Panc1 (cell line): ENCODE results near the gene CFAP52. TPM values are rescaled to one million over a fixed set of nuclear protein-coding genes. Genes with fewer than 3 reads are reported as not detected.

Experiments
- ATAC-seq: fragments of 200-7000 bp; cut with Tn5 transposase; 2 replicates; pipeline ENCODE4 v1.9.1; 2020; ENCODE audit warnings: mild to moderate bottlenecking, moderate library complexity
- BruUV-seq: library from RNA; stranded (reverse); fragments of 400-500 nt; replicated peaks from 2 replicates; lab custom pipeline; 2021; lab: Mats Ljungman, UMichigan
- CTCF ChIA-PET: fragments of 300-600 bp; sonication (Branson Sonifier 250); formaldehyde crosslinking; loops from one replicate; lab custom pipeline; 2022; ENCODE audit warnings: antibody characterized with exemption; lab: Charles Lee
- POLR2A ChIA-PET: fragments of 300-600 bp; sonication (Branson Sonifier 250); formaldehyde crosslinking; loops from one replicate; lab custom pipeline; 2022; ENCODE audit warnings: antibody characterized with exemption; lab: Charles Lee
- DNase-seq: peaks from one replicate; pipeline ENCODE4 v3.0.0-alpha.2; 2010; ENCODE audit warnings: low read depth, low spot score
- H3K27ac ChIP-seq: 2 replicates; pipeline ENCODE4 v1.5.1; 2011; ENCODE audit warnings: mild to moderate bottlenecking, low read length, inconsistent platforms
- H3K27me3 ChIP-seq: fragments of 200-500 bp; sonication (Bioruptor generic); 2 replicates; pipeline ENCODE4 v1.6.0; 2014; ENCODE audit warnings: low read length, inconsistent platforms; ENCODE audit not compliant: control insufficient read depth, insufficient read depth
- H3K36me3 ChIP-seq: fragments of 200-500 bp; sonication (Bioruptor generic); 2 replicates; pipeline ENCODE4 v1.5.1; 2014; ENCODE audit warnings: inconsistent platforms, mild to moderate bottlenecking, low read length, moderate library complexity; ENCODE audit not compliant: control insufficient read depth, insufficient read depth
- H3K4me1 ChIP-seq: 2 replicates; pipeline ENCODE4 v1.5.1; 2011; ENCODE audit warnings: inconsistent platforms, mild to moderate bottlenecking, low read length, moderate library complexity; ENCODE audit not compliant: control insufficient read depth, insufficient read depth
- H3K4me3 ChIP-seq, 2 experiments: 2 replicates each; pipeline ENCODE4 v1.5.1; 2011 to 2012; ENCODE audit warnings: low read depth in 2 of 2, low read length in 2 of 2, mild to moderate bottlenecking in 2 of 2, inconsistent platforms in 1 of 2, moderate library complexity in 1 of 2
- H3K9me3 ChIP-seq: fragments of 200-500 bp; sonication (Bioruptor generic); 2 replicates; pipeline ENCODE4 v1.5.1; 2014; ENCODE audit warnings: low read depth, mild to moderate bottlenecking, inconsistent platforms, low read length, moderate library complexity; ENCODE audit not compliant: control insufficient read depth, insufficient read depth
- CTCF ChIP-seq: fragments of 450-650 bp; IDR thresholded peaks from 2 replicates; pipeline ENCODE4 v1.5.1; 2017; ENCODE audit warnings: mild to moderate bottlenecking
- POLR2AphosphoS5 ChIP-seq: IDR thresholded peaks from 2 replicates; pipeline ENCODE4 v1.6.1; 2012; ENCODE audit warnings: mild to moderate bottlenecking, low read depth, low read length, moderate library complexity
- REST ChIP-seq, 2 experiments: IDR thresholded peaks; 2 replicates each; pipeline ENCODE4 v1.6.1; 2011 to 2012; ENCODE audit warnings: low read depth in 2 of 2, control low read depth in 1 of 2, low read length in 1 of 2, mild to moderate bottlenecking in 1 of 2, moderate library complexity in 1 of 2; ENCODE audit not compliant: insufficient read depth in 1 of 2
- SIN3A ChIP-seq: IDR thresholded peaks from 2 replicates; pipeline ENCODE4 v1.6.1; 2012; ENCODE audit warnings: low read depth, mild to moderate bottlenecking, low read length, moderate library complexity, borderline replicate concordance; ENCODE audit not compliant: insufficient read depth
- TCF7L2 ChIP-seq: IDR thresholded peaks from 2 replicates; pipeline ENCODE4 v1.6.1; 2011; ENCODE audit warnings: mild to moderate bottlenecking, low read depth, low read length, inconsistent platforms
- in situ Hi-C: cut with HindIII; loops from 2 replicates; pipeline ENCODE4 v1.10.0; 2016; ENCODE audit warnings: low sequenced_read_pairs, low pct_unique_long_range_greater_than_20kb
- intact Hi-C: fragments of 100-400 bp; cut with micrococcal nuclease; formaldehyde crosslinking; loops from one replicate; pipeline ENCODE4 v1.10.0; 2022; ENCODE audit not compliant: unreplicated experiment
- total RNA-seq: library from RNA; stranded (reverse); gene quantifications from one replicate; pipeline ENCODE4 v1.2.1, GENCODE V29; 2021; ENCODE audit not compliant: unreplicated experiment

CFAP52 gene
- total RNA-seq, 1 experiment from 2014 or later, result not detected

DNA sequence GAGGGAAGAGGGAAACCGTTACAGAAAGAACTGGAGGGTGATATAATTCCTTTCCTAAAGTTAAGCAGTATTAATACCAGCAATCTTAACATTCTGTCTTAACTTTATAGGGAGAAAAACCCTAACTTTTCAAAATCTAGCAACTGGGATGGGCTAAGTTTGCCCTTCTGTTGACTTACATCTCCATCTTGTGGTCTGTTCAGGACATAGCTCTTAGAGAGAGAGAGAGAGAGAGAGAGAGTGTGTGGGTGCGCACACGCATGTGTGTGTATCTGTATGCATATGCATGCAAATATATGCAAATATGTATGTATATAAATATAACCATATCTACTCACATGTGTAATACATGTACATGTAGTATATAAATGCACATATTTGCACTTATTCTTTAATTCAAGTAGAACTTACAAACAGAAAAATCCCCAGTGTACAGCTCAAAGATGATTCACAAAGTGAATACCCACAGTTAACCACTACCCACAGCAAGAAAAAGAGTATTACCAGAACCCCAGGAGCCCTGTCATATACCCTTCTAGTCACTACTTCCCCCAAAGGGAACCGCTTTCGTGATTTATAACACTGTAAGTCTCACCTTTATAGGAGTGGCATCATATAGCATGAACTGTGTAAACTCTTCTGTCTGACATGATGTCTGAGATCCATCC is 47.3 kb upstream of the CFAP52 start:
- ATAC-seq, result peak; percentile 84; the same call in 1 of the 2 replicates
- no peaks in the 10 kb centered on the region for H3K36me3 ChIP-seq
- BruUV-seq, result no TSS peak
- POLR2A ChIA-PET, result no interaction called here
- intact Hi-C loops, result loop anchor here (10.0 kb wide), 1 partner anchor 124 kb away; no protein-coding TSS in a partner anchor
- no peak overlapping the region for H3K4me3 ChIP-seq
- no peak for TF ChIP-seq TCF7L2
- peak; percentile 57; the same call in 1 of the 2 replicates for TF ChIP-seq CTCF
- no peak for TF ChIP-seq POLR2AphosphoS5
- no peak for TF ChIP-seq REST (IDR thresholded peaks at IDR 0.05; ENCODE audit: insufficient read depth in 1 of 2, low read depth in 2 of 2, low read length in 1 of 2)
- TF ChIP-seq SIN3A, result no peak
- no peaks in the 10 kb centered on the region for H3K9me3 ChIP-seq
- no peaks in the 10 kb centered on the region for H3K27me3 ChIP-seq
- no peak overlapping the region for H3K27ac ChIP-seq
- CTCF ChIA-PET, result interaction anchor here (0.6 kb wide), 2 partner anchors 532 to 684 kb away, joined by 3 read pairs; no protein-coding TSS in a partner anchor
- in situ Hi-C loops, result no loop called here
- no peaks in the 10 kb centered on the region for H3K4me1 ChIP-seq
- no peak for DNase-seq

- ATAC-seq (no peak), DNase-seq (no peak)
- ChIA-PET POLR2A (no interaction called here), CTCF (no interaction called here)
- H3K27me3 ChIP-seq, result no peaks in the 10 kb centered on the region
- H3K36me3 ChIP-seq, result no peaks in the 10 kb centered on the region
- no peaks in the 10 kb centered on the region for H3K4me1 ChIP-seq
- H3K27ac ChIP-seq, result no peak overlapping the region
- in situ Hi-C loops (no loop called here), intact Hi-C loops (no loop called here)
- no peak overlapping the region for H3K4me3 ChIP-seq
- BruUV-seq, result no TSS peak
- no peaks in the 10 kb centered on the region for H3K9me3 ChIP-seq
- TF ChIP-seq SIN3A, result no peak
- no peak for TF ChIP-seq REST (IDR thresholded peaks at IDR 0.05; ENCODE audit: insufficient read depth in 1 of 2, low read depth in 2 of 2, low read length in 1 of 2)
- TF ChIP-seq TCF7L2, result no peak
- no peak for TF ChIP-seq CTCF
- TF ChIP-seq POLR2AphosphoS5, result no peak
Measured at GRCh38 chr17:9531034-9531433, 45.4 kb upstream of the CFAP52 start.
